GM12878 (cell line): ENCODE data around the gene CTNNA2. TPM values are rescaled to one million over a fixed set of nuclear protein-coding genes. Genes with fewer than 3 reads are reported as not detected.

Source experiments
- ATAC-seq: fragments of 200-7000 bp; cut with Tn5 transposase; 3 replicates; pipeline ENCODE4 v1.9.1; 2020; ENCODE audit warnings: mild to moderate bottlenecking, moderate library complexity
- BruUV-seq: library from RNA; stranded (reverse); fragments of 400-500 nt; replicated peaks from 2 replicates; lab custom pipeline; 2021; lab: Mats Ljungman, UMichigan
- CTCF ChIA-PET: fragments of 300-600 bp; sonication (Branson Sonifier 250); formaldehyde crosslinking; extraction: SDS; loops from one replicate; lab custom pipeline; 2021; ENCODE audit warnings: inconsistent platforms; lab: Yijun Ruan, JAX
- POLR2A ChIA-PET: fragments of 350-600 bp; formaldehyde crosslinking; extraction: SDS; loops from one replicate; lab custom pipeline; 2021; ENCODE audit warnings: inconsistent platforms; lab: Charles Lee
- RAD21 ChIA-PET: fragments of 300-600 bp; sonication (Branson Sonifier 250); formaldehyde crosslinking; loops from one replicate; lab custom pipeline; 2023; ENCODE audit warnings: antibody characterized with exemption; ENCODE audit not compliant: unreplicated experiment; lab: Charles Lee
- SMC1A ChIA-PET: fragments of 300-600 bp; sonication (Branson Sonifier 250); formaldehyde crosslinking; loops from one replicate; lab custom pipeline; 2023; ENCODE audit not compliant: unreplicated experiment, uncharacterized antibody; lab: Charles Lee
- DNase-seq: peaks from one replicate; pipeline ENCODE4 v3.0.0-alpha.2; 2011; ENCODE audit warnings: low read depth, low spot score
- FAIRE-seq: peaks from 3 replicates; lab custom pipeline; 2011; peaks lifted over from hg19 to GRCh38; lab: Jason Lieb, UNC
- H2AFZ ChIP-seq: 2 replicates; pipeline ENCODE4 v1.6.0; 2011; ENCODE audit warnings: low read depth, low read length, control low read depth; ENCODE audit not compliant: control insufficient read depth
- H3K27ac ChIP-seq: 2 replicates; pipeline ENCODE4 v1.5.1; 2011; ENCODE audit warnings: control low read depth; ENCODE audit not compliant: control insufficient read depth, insufficient read depth
- H3K27me3 ChIP-seq, 2 experiments: replicated peaks in 1 of 2; 2 replicates each; pipeline versions ENCODE4 v1.6.0 to v1.6.1; 2011; ENCODE audit warnings: low read length in 1 of 2; ENCODE audit not compliant: control insufficient read depth in 2 of 2, insufficient read depth in 2 of 2
- H3K36me3 ChIP-seq, 2 experiments: 2 replicates each; pipeline ENCODE4 v1.5.1; 2011; ENCODE audit warnings: low read length in 1 of 2; ENCODE audit not compliant: control insufficient read depth in 2 of 2, insufficient read depth in 2 of 2
- H3K4me1 ChIP-seq: 2 replicates; pipeline ENCODE4 v1.6.1; 2011; ENCODE audit warnings: mild to moderate bottlenecking, low read length, moderate library complexity, mixed read lengths; ENCODE audit not compliant: control insufficient read depth, insufficient read depth
- H3K4me2 ChIP-seq: 2 replicates; pipeline ENCODE4 v1.6.0; 2011; ENCODE audit warnings: control low read depth; ENCODE audit not compliant: control insufficient read depth, insufficient read depth
- H3K4me3 ChIP-seq: fragments of 200-600 bp; sonication (generic); 2 replicates; pipeline ENCODE4 v1.5.1; 2016
- H3K79me2 ChIP-seq: 2 replicates; pipeline ENCODE4 v1.6.0; 2011; ENCODE audit warnings: low read length; ENCODE audit not compliant: control insufficient read depth, insufficient read depth
- H3K9ac ChIP-seq: 2 replicates; pipeline ENCODE4 v1.8.0; 2011; ENCODE audit warnings: low read length, control low read depth, mixed read lengths; ENCODE audit not compliant: control insufficient read depth, insufficient read depth
- H3K9me3 ChIP-seq: replicated peaks from 3 replicates; pipeline ENCODE4 v1.5.1; 2011; ENCODE audit warnings: mild to moderate bottlenecking, low read length; ENCODE audit not compliant: control insufficient read depth, insufficient read depth
- H4K20me1 ChIP-seq: 2 replicates; pipeline ENCODE4 v1.6.0; 2011; ENCODE audit not compliant: control insufficient read depth, insufficient read depth
- CREB1 ChIP-seq: IDR thresholded peaks from 2 replicates; pipeline ENCODE4 v1.6.1; 2012; ENCODE audit warnings: low read depth, mild to moderate bottlenecking, inconsistent platforms
- FOS ChIP-seq: IDR thresholded peaks from 3 replicates; pipeline ENCODE4 v1.6.1; 2011; ENCODE audit warnings: borderline replicate concordance; ENCODE audit not compliant: insufficient read length; ENCODE audit errors: extremely low read depth
- NFXL1 ChIP-seq: fragments of 450-650 bp; IDR thresholded peaks from 2 replicates; pipeline ENCODE4 v1.6.1; 2017; ENCODE audit warnings: antibody characterized with exemption, mild to moderate bottlenecking, borderline replicate concordance
- NFYB ChIP-seq: IDR thresholded peaks from 2 replicates; pipeline ENCODE4 v1.6.1; 2011; ENCODE audit warnings: low read depth, mild to moderate bottlenecking, low read length, improper control_type of control experiment, moderate library complexity; ENCODE audit not compliant: insufficient read depth
- NR2F1 ChIP-seq: fragments of 450-650 bp; conservative IDR thresholded peaks from 2 replicates; pipeline ENCODE4 v1.6.1; 2017; ENCODE audit warnings: mild to moderate bottlenecking
- RB1 ChIP-seq: fragments of 450-650 bp; formaldehyde crosslinking; IDR thresholded peaks from 2 replicates; pipeline ENCODE4 v1.6.1; 2017; ENCODE audit warnings: mild to moderate bottlenecking, borderline replicate concordance
- SREBF2 ChIP-seq: IDR thresholded peaks from 2 replicates; pipeline ENCODE4 v1.6.1; 2012; ENCODE audit warnings: mild to moderate bottlenecking, low read length
- ZNF274 ChIP-seq: IDR thresholded peaks from one replicate; pipeline ENCODE4 v1.8.0; 2011; ENCODE audit not compliant: insufficient read length, insufficient read depth
- WGBS: methylation state at CpG from one replicate; pipeline ENCODE4 v1.1.6; 2016; ENCODE audit warnings: low lambda C conversion rate; ENCODE audit not compliant: insufficient replicate concordance, insufficient coverage; ENCODE audit errors: missing lambda C conversion rate; 5-methylcytosine and 5-hydroxymethylcytosine counted together
- in situ Hi-C: fragments of 300-500 bp; cut with MboI; formaldehyde crosslinking; loops from 9 replicates; pipeline ENCODE4 v1.14.3; 2018; ENCODE audit warnings: mixed read lengths
- intact Hi-C: fragments of 100-400 bp; cut with micrococcal nuclease; formaldehyde crosslinking; loops from one replicate; pipeline ENCODE4 v1.14.2; 2022; ENCODE audit not compliant: unreplicated experiment
- polyA plus RNA-seq, 11 experiments: library from polyadenylated mRNA; depleted of rRNA in 4 of 11; unstranded in 6 of 11; stranded (reverse) in 5 of 11; fragments of >200 nt; fragmentation: Nextera tagmentation in 4 of 11; fragmentation: Illumina TruSeq in 1 of 11; extraction: Ambion mirVana in 4 of 11; extraction: Trizol in 1 of 11; gene quantifications; 1 replicate in 1 of 11; 2 replicates in 10 of 11; pipeline versions ENCODE4 v1.2.1 to v1.2.3, GENCODE V29; 2011 to 2016; ENCODE audit warnings: inconsistent platforms in 2 of 11, missing spikeins in 2 of 11, low read depth in 1 of 11
- total RNA-seq, 4 experiments: library from RNA; depleted of rRNA in 3 of 4; stranded (reverse); fragments of >200 nt in 3 of 4; fragmentation: Illumina TruSeq in 1 of 4; extraction: Trizol in 1 of 4; gene quantifications; 2 replicates each; pipeline versions ENCODE4 v1.2.1 to v1.2.3, GENCODE V29; 2013 to 2021
- TF ChIP-seq, protein P1 (sequence below): IDR thresholded peaks from 2 replicates; pipeline ENCODE4 v1.6.1; 2012; ENCODE audit warnings: low read depth, low read length, improper control_type of control experiment
- TF ChIP-seq, protein P2 (sequence below): fragments of 450-650 bp; IDR thresholded peaks from 2 replicates; pipeline ENCODE4 v1.6.1; 2016; ENCODE audit warnings: mild to moderate bottlenecking
- TF ChIP-seq, protein P3 (sequence below): IDR thresholded peaks from 2 replicates; pipeline ENCODE4 v1.6.1; 2011; ENCODE audit warnings: borderline replicate concordance, low read depth, mild to moderate bottlenecking, moderate library complexity, low read length; ENCODE audit not compliant: insufficient read depth, poor library complexity, severe bottlenecking

CTNNA2 gene
- total and polyA plus RNA-seq, 10 of the 15 experiments (the other 5 are each of a cell fraction or from before 2014, with no cell fraction given), result 2.4 to 36.2 (median 6.6) TPM

GRCh38 chr2:80510716-80511115, 997.9 kb downstream of the CTNNA2 start:
- POLR2A ChIA-PET, result interaction anchor here (2.2 kb wide), 1 partner anchor 8 kb away, joined by 8 read pairs; no protein-coding TSS in a partner anchor
- H3K9me3 ChIP-seq, result peaks cover 2% of the 10 kb centered on the region; the same call in 2 of the 3 replicates
- FAIRE-seq, result no peak
- H3K36me3 ChIP-seq, result no peaks in the 10 kb centered on the region
- SMC1A ChIA-PET, result interaction anchor here (1.7 to 3.3 kb wide), 5 partner anchors 10 to 29 kb away, joined by 5 to 38 read pairs (median 11); no protein-coding TSS in a partner anchor
- no peaks in the 10 kb centered on the region for H3K4me1 ChIP-seq
- no peaks in the 10 kb centered on the region for H3K27me3 ChIP-seq
- H3K4me2 ChIP-seq, result no peak overlapping the region
- no peak overlapping the region for H2AFZ ChIP-seq
- no peak for ATAC-seq
- H3K79me2 ChIP-seq, result no peaks in the 10 kb centered on the region
- in situ Hi-C loops (no loop called here), intact Hi-C loops (no loop called here)
- no peak overlapping the region for H3K4me3 ChIP-seq
- no peaks in the 10 kb centered on the region for H4K20me1 ChIP-seq
- BruUV-seq, result no TSS peak
- TF ChIP-seq, protein P1, sequence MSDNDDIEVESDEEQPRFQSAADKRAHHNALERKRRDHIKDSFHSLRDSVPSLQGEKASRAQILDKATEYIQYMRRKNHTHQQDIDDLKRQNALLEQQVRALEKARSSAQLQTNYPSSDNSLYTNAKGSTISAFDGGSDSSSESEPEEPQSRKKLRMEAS, result no peak
- TF ChIP-seq, protein P2, sequence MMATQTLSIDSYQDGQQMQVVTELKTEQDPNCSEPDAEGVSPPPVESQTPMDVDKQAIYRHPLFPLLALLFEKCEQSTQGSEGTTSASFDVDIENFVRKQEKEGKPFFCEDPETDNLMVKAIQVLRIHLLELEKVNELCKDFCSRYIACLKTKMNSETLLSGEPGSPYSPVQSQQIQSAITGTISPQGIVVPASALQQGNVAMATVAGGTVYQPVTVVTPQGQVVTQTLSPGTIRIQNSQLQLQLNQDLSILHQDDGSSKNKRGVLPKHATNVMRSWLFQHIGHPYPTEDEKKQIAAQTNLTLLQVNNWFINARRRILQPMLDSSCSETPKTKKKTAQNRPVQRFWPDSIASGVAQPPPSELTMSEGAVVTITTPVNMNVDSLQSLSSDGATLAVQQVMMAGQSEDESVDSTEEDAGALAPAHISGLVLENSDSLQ, result no peak
- TF ChIP-seq FOS, result no peak
- TF ChIP-seq CREB1, result no peak
- no peak for TF ChIP-seq NR2F1
- TF ChIP-seq SREBF2, result no peak
- TF ChIP-seq NFYB, result no peak
- TF ChIP-seq RB1, result no peak
- no peak for TF ChIP-seq NFXL1
- TF ChIP-seq ZNF274, result no peak
- TF ChIP-seq, protein P3, sequence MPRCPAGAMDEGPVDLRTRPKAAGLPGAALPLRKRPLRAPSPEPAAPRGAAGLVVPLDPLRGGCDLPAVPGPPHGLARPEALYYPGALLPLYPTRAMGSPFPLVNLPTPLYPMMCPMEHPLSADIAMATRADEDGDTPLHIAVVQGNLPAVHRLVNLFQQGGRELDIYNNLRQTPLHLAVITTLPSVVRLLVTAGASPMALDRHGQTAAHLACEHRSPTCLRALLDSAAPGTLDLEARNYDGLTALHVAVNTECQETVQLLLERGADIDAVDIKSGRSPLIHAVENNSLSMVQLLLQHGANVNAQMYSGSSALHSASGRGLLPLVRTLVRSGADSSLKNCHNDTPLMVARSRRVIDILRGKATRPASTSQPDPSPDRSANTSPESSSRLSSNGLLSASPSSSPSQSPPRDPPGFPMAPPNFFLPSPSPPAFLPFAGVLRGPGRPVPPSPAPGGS, result no peak
- TF ChIP-seq, all 136 proteins: peak for 0
- H3K9ac ChIP-seq, result no peak overlapping the region
- RAD21 ChIA-PET, result interaction anchor here (1.4 to 2.0 kb wide), 3 partner anchors 19 to 35 kb away, joined by 4 to 17 read pairs (median 4); no protein-coding TSS in a partner anchor
- 51% methylated on average over 3 of the region's 3 CpGs for WGBS
- CTCF ChIA-PET, result interaction anchor here (1.8 kb wide), 1 partner anchor 52 kb away, joined by 4 read pairs; no protein-coding TSS in a partner anchor
- DNase-seq, result no peak
- no peak overlapping the region for H3K27ac ChIP-seq
